GM23338 (cell line): ENCODE data around the gene FAM171A2. TPM values are rescaled to one million over a fixed set of nuclear protein-coding genes. Genes with fewer than 3 reads are reported as not detected.

Source experiments
- ATAC-seq: fragments of 200-7000 bp; cut with Tn5 transposase; 3 replicates; pipeline ENCODE4 v1.9.1; 2020
- DNase-seq: peaks from one replicate; pipeline ENCODE4 v3.0.0-alpha.2; 2015; ENCODE audit warnings: low spot score
- H2AFZ ChIP-seq: fragments of 200-600 bp; sonication (generic); 2 replicates; pipeline ENCODE4 v1.8.0; 2016; ENCODE audit warnings: antibody characterized with exemption, mild to moderate bottlenecking, moderate library complexity
- H3F3A ChIP-seq: fragments of 200-600 bp; sonication (generic); replicated peaks from 2 replicates; pipeline ENCODE4 v1.8.0; 2017; ENCODE audit warnings: antibody characterized with exemption, mixed run types, low read depth
- H3K27ac ChIP-seq: fragments of 200-600 bp; sonication (generic); 2 replicates; pipeline ENCODE4 v1.6.1; 2016; ENCODE audit warnings: low read depth
- H3K27me3 ChIP-seq: fragments of 200-600 bp; sonication (generic); 2 replicates; pipeline ENCODE4 v1.8.0; 2016; ENCODE audit warnings: mild to moderate bottlenecking, mixed run types, moderate library complexity; ENCODE audit not compliant: insufficient read depth
- H3K36me3 ChIP-seq: fragments of 200-600 bp; sonication (generic); 2 replicates; pipeline ENCODE4 v1.8.0; 2016; ENCODE audit warnings: mild to moderate bottlenecking; ENCODE audit not compliant: insufficient read depth
- H3K4me1 ChIP-seq: fragments of 200-600 bp; sonication (generic); 2 replicates; pipeline ENCODE4 v1.8.0; 2016; ENCODE audit warnings: mild to moderate bottlenecking, moderate library complexity; ENCODE audit not compliant: insufficient read depth
- H3K4me2 ChIP-seq: fragments of 200-600 bp; sonication (generic); 2 replicates; pipeline ENCODE4 v1.7.1; 2017; ENCODE audit warnings: mixed run types
- H3K4me3 ChIP-seq: fragments of 200-600 bp; sonication (generic); 2 replicates; pipeline ENCODE4 v1.6.1; 2016; ENCODE audit warnings: mixed run types
- H3K79me2 ChIP-seq: fragments of 200-600 bp; sonication (generic); replicated peaks from 2 replicates; pipeline ENCODE4 v1.8.0; 2017; ENCODE audit warnings: mild to moderate bottlenecking; ENCODE audit not compliant: insufficient read depth
- H3K9me2 ChIP-seq: fragments of 200-600 bp; sonication (generic); 2 replicates; pipeline ENCODE4 v1.8.0; 2017; ENCODE audit not compliant: insufficient read depth
- H4K20me1 ChIP-seq: fragments of 200-600 bp; sonication (generic); replicated peaks from 2 replicates; pipeline ENCODE4 v1.8.0; 2017; ENCODE audit warnings: mild to moderate bottlenecking; ENCODE audit not compliant: insufficient read depth
- H3K27ac Mint-ChIP-seq: 2 replicates; pipeline ENCODE4 v1.8.0; 2020; ENCODE audit warnings: inconsistent platforms, mild to moderate bottlenecking, moderate library complexity, mixed read lengths
- H3K27me3 Mint-ChIP-seq: 3 replicates; pipeline ENCODE4 v1.8.0; 2022; ENCODE audit warnings: low read depth, mild to moderate bottlenecking, moderate library complexity, mixed read lengths, inconsistent platforms; ENCODE audit not compliant: insufficient read depth, poor library complexity
- H3K36me3 Mint-ChIP-seq: 3 replicates; pipeline ENCODE4 v1.8.0; 2021; ENCODE audit warnings: low read depth, mild to moderate bottlenecking, inconsistent platforms, moderate library complexity, mixed read lengths
- H3K4me1 Mint-ChIP-seq: 3 replicates; pipeline ENCODE4 v1.8.0; 2020; ENCODE audit warnings: mild to moderate bottlenecking, inconsistent platforms, mixed read lengths
- H3K4me3 Mint-ChIP-seq: 3 replicates; pipeline ENCODE4 v1.8.0; 2021; ENCODE audit warnings: moderate library complexity, mild to moderate bottlenecking, inconsistent platforms, mixed read lengths
- H3K9me3 Mint-ChIP-seq: 3 replicates; pipeline ENCODE4 v1.8.0; 2020; ENCODE audit warnings: moderate library complexity, mild to moderate bottlenecking, inconsistent platforms, mixed read lengths
- CREB1 ChIP-seq: fragments of 250-450 bp; sonication (Bioruptor Pico); IDR thresholded peaks from 2 replicates; pipeline ENCODE4 v1.5.0; 2020; ENCODE audit warnings: low read depth, mild to moderate bottlenecking, moderate library complexity
- CTCF ChIP-seq, 2 experiments: fragments of 200-600 bp in 1 of 2; sonication (generic) in 1 of 2; conservative IDR thresholded peaks; 2 replicates each; pipeline versions ENCODE4 v1.5.1 to v1.6.1; 2016 to 2017; ENCODE audit warnings: antibody characterized with exemption in 2 of 2, low read depth in 2 of 2, mild to moderate bottlenecking in 2 of 2, moderate library complexity in 1 of 2
- ETS1 ChIP-seq: IDR thresholded peaks from 2 replicates; pipeline ENCODE4 v1.6.1; 2016; ENCODE audit warnings: antibody characterized with exemption
- EZH2 ChIP-seq: fragments of 200-600 bp; sonication (generic); IDR thresholded peaks from one replicate; pipeline ENCODE4 v1.8.0; 2017; ENCODE audit warnings: antibody characterized with exemption, mild to moderate bottlenecking, low read depth; ENCODE audit not compliant: unreplicated experiment
- EZH2phosphoT487 ChIP-seq: fragments of 200-600 bp; sonication (generic); IDR thresholded peaks from one replicate; pipeline ENCODE4 v1.8.1; 2018; ENCODE audit warnings: antibody characterized with exemption; ENCODE audit not compliant: unreplicated experiment
- JUNB ChIP-seq: IDR thresholded peaks from one replicate; pipeline ENCODE4 v1.6.1; 2016; ENCODE audit warnings: antibody characterized with exemption; ENCODE audit not compliant: unreplicated experiment
- NANOG ChIP-seq: IDR thresholded peaks from 2 replicates; pipeline ENCODE4 v1.6.1; 2016; ENCODE audit warnings: antibody characterized with exemption, borderline replicate concordance
- POLR2AphosphoS5 ChIP-seq: IDR thresholded peaks from 2 replicates; pipeline ENCODE4 v1.6.1; 2016; ENCODE audit warnings: antibody characterized with exemption, low read depth
- STAT1 ChIP-seq: IDR thresholded peaks from one replicate; pipeline ENCODE4 v1.6.1; 2016; ENCODE audit warnings: antibody characterized with exemption; ENCODE audit not compliant: unreplicated experiment
- ZNF114 ChIP-seq: fragments of 250-450 bp; sonication (Bioruptor Pico); IDR thresholded peaks from 2 replicates; pipeline ENCODE4 v1.5.0; 2020; ENCODE audit warnings: mild to moderate bottlenecking, moderate library complexity
- ZNF331 ChIP-seq: fragments of 250-450 bp; sonication (Bioruptor Pico); IDR thresholded peaks from 2 replicates; pipeline ENCODE4 v1.5.0; 2020; ENCODE audit warnings: low read depth, mild to moderate bottlenecking, moderate library complexity
- polyA plus RNA-seq: library from polyadenylated mRNA; unstranded; fragments of >200 nt; fragmentation: Nextera tagmentation; extraction: Ambion mirVana; gene quantifications from 2 replicates; pipeline ENCODE4 v1.2.1, GENCODE V29; 2016
- total RNA-seq: library from RNA; depleted of rRNA; stranded (reverse); fragments of >200 nt; shearing (Covaris generic); gene quantifications from 2 replicates; pipeline ENCODE4 v1.2.3, GENCODE V29; 2014
- TF ChIP-seq, protein P1 (sequence below): IDR thresholded peaks from one replicate; pipeline ENCODE4 v1.6.1; 2018; ENCODE audit warnings: antibody characterized with exemption; ENCODE audit not compliant: unreplicated experiment
- TF ChIP-seq, protein P2 (sequence below): fragments of 250-450 bp; sonication (Bioruptor Pico); IDR thresholded peaks from 2 replicates; pipeline ENCODE4 v1.5.0; 2020; ENCODE audit warnings: mild to moderate bottlenecking, moderate library complexity

Gene FAM171A2
- total and polyA plus RNA-seq, 2 experiments from 2014 or later: 4.1 to 35.4 TPM

GRCh38 chr17:44351464-44351863 lies 12.2 kb downstream of the FAM171A2 start:
- DNase-seq (no peak), ATAC-seq (no peak)
- Histone ChIP-seq H3F3A (peaks cover 10% of the 10 kb centered on the region; the same call in 1 of the 2 replicates), H3K27me3 (peaks cover 8% of the 10 kb centered on the region; the same call in 1 of the 2 replicates), H3K36me3 (no peaks in the 10 kb centered on the region), H3K27ac (no peak overlapping the region), H3K4me2 (no peak overlapping the region), H3K4me1 (peaks cover 4% of the 10 kb centered on the region; the same call in 1 of the 2 replicates), H3K79me2 (peaks cover 3% of the 10 kb centered on the region; the same call in 1 of the 2 replicates), H3K4me3 (no peak overlapping the region), H3K9me2 (no peaks in the 10 kb centered on the region), H4K20me1 (peaks cover 3% of the 10 kb centered on the region; the same call in 1 of the 2 replicates), H2AFZ (no peak overlapping the region)
- Mint-ChIP-seq H3K9me3 (peaks cover 2% of the 10 kb centered on the region; the same call in 1 of the 3 replicates), H3K4me3 (no peak overlapping the region), H3K36me3 (peaks cover 8% of the 10 kb centered on the region; the same call in 2 of the 3 replicates), H3K27me3 (peaks cover 23% of the 10 kb centered on the region), H3K4me1 (peaks cover 7% of the 10 kb centered on the region), H3K27ac (no peak overlapping the region)
- TF ChIP-seq, protein P1, sequence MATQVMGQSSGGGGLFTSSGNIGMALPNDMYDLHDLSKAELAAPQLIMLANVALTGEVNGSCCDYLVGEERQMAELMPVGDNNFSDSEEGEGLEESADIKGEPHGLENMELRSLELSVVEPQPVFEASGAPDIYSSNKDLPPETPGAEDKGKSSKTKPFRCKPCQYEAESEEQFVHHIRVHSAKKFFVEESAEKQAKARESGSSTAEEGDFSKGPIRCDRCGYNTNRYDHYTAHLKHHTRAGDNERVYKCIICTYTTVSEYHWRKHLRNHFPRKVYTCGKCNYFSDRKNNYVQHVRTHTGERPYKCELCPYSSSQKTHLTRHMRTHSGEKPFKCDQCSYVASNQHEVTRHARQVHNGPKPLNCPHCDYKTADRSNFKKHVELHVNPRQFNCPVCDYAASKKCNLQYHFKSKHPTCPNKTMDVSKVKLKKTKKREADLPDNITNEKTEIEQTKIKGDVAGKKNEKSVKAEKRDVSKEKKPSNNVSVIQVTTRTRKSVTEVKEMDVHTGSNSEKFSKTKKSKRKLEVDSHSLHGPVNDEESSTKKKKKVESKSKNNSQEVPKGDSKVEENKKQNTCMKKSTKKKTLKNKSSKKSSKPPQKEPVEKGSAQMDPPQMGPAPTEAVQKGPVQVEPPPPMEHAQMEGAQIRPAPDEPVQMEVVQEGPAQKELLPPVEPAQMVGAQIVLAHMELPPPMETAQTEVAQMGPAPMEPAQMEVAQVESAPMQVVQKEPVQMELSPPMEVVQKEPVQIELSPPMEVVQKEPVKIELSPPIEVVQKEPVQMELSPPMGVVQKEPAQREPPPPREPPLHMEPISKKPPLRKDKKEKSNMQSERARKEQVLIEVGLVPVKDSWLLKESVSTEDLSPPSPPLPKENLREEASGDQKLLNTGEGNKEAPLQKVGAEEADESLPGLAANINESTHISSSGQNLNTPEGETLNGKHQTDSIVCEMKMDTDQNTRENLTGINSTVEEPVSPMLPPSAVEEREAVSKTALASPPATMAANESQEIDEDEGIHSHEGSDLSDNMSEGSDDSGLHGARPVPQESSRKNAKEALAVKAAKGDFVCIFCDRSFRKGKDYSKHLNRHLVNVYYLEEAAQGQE: no peak
- TF ChIP-seq NANOG (no peak), ZNF331 (no peak), CTCF (conservative IDR thresholded peaks at IDR 0.05; ENCODE audit: low read depth in 2 of 2) (no peak), ZNF114 (CRISPR knock-in tag) (no peak), EZH2phosphoT487 (no peak), ETS1 (no peak), STAT1 (no peak), JUNB (no peak), CREB1 (CRISPR knock-in tag) (no peak), EZH2 (no peak), POLR2AphosphoS5 (no peak)
- TF ChIP-seq, protein P2, sequence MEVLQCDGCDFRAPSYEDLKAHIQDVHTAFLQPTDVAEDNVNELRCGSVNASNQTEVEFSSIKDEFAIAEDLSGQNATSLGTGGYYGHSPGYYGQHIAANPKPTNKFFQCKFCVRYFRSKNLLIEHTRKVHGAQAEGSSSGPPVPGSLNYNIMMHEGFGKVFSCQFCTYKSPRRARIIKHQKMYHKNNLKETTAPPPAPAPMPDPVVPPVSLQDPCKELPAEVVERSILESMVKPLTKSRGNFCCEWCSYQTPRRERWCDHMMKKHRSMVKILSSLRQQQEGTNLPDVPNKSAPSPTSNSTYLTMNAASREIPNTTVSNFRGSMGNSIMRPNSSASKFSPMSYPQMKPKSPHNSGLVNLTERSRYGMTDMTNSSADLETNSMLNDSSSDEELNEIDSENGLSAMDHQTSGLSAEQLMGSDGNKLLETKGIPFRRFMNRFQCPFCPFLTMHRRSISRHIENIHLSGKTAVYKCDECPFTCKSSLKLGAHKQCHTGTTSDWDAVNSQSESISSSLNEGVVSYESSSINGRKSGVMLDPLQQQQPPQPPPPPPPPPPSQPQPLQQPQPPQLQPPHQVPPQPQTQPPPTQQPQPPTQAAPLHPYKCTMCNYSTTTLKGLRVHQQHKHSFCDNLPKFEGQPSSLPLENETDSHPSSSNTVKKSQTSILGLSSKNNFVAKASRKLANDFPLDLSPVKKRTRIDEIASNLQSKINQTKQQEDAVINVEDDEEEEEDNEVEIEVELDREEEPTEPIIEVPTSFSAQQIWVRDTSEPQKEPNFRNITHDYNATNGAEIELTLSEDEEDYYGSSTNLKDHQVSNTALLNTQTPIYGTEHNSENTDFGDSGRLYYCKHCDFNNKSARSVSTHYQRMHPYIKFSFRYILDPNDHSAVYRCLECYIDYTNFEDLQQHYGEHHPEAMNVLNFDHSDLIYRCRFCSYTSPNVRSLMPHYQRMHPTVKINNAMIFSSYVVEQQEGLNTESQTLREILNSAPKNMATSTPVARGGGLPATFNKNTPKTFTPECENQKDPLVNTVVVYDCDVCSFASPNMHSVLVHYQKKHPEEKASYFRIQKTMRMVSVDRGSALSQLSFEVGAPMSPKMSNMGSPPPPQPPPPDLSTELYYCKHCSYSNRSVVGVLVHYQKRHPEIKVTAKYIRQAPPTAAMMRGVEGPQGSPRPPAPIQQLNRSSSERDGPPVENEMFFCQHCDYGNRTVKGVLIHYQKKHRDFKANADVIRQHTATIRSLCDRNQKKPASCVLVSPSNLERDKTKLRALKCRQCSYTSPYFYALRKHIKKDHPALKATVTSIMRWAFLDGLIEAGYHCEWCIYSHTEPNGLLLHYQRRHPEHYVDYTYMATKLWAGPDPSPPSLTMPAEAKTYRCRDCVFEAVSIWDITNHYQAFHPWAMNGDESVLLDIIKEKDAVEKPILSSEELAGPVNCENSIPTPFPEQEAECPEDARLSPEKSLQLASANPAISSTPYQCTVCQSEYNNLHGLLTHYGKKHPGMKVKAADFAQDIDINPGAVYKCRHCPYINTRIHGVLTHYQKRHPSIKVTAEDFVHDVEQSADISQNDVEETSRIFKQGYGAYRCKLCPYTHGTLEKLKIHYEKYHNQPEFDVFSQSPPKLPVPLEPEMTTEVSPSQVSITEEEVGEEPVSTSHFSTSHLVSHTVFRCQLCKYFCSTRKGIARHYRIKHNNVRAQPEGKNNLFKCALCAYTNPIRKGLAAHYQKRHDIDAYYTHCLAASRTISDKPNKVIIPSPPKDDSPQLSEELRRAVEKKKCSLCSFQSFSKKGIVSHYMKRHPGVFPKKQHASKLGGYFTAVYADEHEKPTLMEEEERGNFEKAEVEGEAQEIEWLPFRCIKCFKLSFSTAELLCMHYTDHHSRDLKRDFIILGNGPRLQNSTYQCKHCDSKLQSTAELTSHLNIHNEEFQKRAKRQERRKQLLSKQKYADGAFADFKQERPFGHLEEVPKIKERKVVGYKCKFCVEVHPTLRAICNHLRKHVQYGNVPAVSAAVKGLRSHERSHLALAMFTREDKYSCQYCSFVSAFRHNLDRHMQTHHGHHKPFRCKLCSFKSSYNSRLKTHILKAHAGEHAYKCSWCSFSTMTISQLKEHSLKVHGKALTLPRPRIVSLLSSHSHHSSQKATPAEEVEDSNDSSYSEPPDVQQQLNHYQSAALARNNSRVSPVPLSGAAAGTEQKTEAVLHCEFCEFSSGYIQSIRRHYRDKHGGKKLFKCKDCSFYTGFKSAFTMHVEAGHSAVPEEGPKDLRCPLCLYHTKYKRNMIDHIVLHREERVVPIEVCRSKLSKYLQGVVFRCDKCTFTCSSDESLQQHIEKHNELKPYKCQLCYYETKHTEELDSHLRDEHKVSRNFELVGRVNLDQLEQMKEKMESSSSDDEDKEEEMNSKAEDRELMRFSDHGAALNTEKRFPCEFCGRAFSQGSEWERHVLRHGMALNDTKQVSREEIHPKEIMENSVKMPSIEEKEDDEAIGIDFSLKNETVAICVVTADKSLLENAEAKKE (CRISPR knock-in tag): no peak
